Caki2 (cell line): ENCODE measurements around the gene NCAM2. TPM values are rescaled to one million over a fixed set of nuclear protein-coding genes. Genes with fewer than 3 reads are reported as not detected.
"Not testable (repeated sequence)": the region's sequence is repeated elsewhere in the genome, so short reads cannot be mapped to it uniquely, and the experiment has no call there.

Experiments used
- DNase-seq: peaks from one replicate; pipeline ENCODE4 v3.0.0-alpha.2; 2015; ENCODE audit warnings: low read depth
- in situ Hi-C: cut with HindIII; loops from 2 replicates; pipeline ENCODE4 v1.10.0; 2016; ENCODE audit warnings: low sequenced_read_pairs, low pct_unique_long_range_greater_than_20kb, mixed read lengths
- total RNA-seq: library from RNA; depleted of rRNA; stranded (reverse); fragments of >200 nt; shearing (Covaris generic); gene quantifications from 2 replicates; pipeline ENCODE4 v1.2.3, GENCODE V29; 2014; ENCODE audit warnings: low replicate concordance

Gene NCAM2
- total RNA-seq, 1 experiment from 2014 or later: 2.3 TPM

DNA sequence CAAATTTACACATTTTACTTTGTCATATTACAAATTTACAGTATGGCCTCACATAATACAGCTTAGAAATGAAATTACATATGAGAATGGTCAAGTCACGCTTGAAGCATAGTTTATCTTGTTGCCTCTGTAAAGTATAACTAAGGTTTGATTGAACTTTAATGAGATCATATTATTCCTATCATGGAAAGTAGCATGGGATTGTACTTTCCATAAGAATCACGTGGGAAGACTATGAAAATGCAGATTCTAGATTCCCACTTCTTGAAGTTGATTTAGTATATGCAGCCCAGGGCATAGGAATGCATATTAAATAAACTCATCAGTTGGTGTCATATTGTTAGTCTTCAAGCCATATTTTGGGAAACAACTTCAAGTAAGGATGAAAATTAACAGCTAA is 342.8 kb downstream of the NCAM2 start:
- in situ Hi-C loops: no loop called here

DNA sequence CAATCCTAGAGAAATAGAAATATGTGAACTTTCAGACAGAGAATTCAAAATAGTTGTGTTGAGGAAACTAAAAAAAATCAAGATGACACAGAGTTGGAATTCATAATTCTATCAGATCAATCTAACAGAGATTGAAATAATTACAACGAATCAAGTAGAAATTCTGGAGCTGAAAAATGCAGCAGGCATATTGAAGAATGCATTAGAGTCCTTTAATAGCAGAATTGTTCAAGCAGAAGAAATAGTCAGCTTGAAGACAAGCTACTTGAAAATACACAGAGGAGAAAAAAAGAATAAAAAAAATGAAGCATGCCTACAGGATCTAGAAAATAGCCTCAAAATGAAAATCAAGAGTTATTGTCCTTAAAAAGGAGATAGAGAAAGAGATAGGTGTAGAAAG is 347.1 kb downstream of the NCAM2 start:
- in situ Hi-C loops: no loop called here
- no peak for DNase-seq

More for the DNA sequence above, 342.8 kb downstream of the NCAM2 start:
- DNase-seq: no peak

- in situ Hi-C loops: no loop called here
- DNase-seq: no peak
Measured at GRCh38 chr21:21345872-21346271, 347.7 kb downstream of the NCAM2 start.

DNA sequence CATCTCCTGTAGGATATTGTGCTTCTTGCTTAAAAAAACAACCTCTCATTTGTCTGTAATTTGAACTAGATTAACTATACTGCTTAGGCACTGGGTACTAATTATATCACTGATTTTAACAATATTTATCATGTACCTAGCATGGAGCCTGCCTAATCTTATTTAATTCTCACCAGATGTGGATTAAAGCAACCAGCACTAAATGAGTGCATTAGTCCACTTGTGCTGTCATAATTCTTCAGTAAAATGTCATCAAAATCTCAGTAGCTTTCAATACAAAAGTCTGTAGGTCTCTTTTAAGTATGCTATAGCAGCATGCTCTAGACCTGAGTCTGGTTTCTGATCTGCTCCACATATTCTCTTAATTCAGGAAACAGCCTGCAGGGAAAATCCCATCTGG is 368.1 kb downstream of the NCAM2 start:
- in situ Hi-C loops: no loop called here
- DNase-seq: no peak

DNA sequence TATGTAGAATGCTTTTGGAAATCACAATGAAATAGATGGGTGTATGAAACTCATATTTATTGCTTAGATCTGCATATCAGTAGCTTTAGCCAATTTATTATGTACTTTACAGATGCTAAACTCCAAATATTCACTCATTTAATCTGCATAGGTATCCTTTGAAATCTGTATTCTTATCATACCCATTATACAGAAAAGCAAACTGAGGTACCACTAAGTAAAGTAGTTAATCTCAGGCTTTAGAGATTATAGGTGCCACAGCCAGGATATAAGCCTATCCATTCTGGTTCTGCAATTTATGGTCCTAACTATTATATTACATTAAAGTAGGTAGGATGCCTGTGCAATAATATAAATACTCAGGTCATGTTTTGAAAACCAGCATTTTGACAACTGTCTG is 369.4 kb downstream of the NCAM2 start:
- no peak for DNase-seq
- in situ Hi-C loops: no loop called here

DNA sequence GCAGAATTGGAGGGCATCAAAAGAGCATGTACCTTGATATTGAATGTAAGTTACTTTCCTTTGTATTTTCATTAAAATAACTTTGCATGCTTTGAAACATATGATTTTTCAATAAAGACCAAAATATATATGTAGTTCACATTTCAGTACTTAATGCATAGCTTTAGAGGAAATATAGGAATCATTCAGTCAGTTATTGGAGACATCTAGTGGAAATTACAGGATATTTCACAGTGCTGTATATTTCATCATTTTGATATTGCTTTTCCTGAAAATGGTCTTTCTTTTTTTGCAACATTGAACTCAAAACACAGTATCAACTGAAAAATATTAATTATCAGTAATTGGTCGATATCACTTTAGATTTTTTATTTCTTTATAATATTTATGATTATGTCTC is 375.8 kb downstream of the NCAM2 start:
- DNase-seq: no peak

GRCh38 chr21:21383126-21383525 is 384.9 kb downstream of the NCAM2 start:
- in situ Hi-C loops: no loop called here
- DNase-seq: no peak

More for the DNA sequence above, 375.8 kb downstream of the NCAM2 start:
- in situ Hi-C loops: no loop called here

DNA sequence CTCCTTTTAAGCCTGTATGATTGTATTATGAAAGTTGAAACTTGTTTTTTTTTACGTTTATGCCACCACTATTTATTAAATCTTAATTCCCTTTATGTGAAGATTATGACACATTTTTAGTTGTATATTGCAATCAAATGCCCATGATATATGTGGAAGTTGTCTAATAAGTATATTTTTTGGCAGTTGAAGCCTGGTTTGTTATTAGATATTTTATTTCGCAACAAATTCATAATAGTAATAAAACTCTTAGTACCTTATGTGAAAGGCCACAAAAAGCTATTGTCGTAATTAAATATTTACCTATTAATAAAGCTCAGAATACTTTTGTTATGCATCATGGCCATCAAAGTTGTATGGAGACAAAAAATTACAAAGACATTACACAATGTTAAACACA is 386.8 kb downstream of the NCAM2 start:
- DNase-seq: no peak
- in situ Hi-C loops: no loop called here

GRCh38 chr21:21385404-21385803 is 387.2 kb downstream of the NCAM2 start:
- DNase-seq: no peak
- in situ Hi-C loops: no loop called here

- DNase-seq: no peak
- in situ Hi-C loops: no loop called here
Measured at GRCh38 chr21:21387916-21388315, 389.7 kb downstream of the NCAM2 start.

- in situ Hi-C loops: no loop called here
- no peak for DNase-seq
Measured at GRCh38 chr21:21394064-21394463, 395.9 kb downstream of the NCAM2 start.

- DNase-seq: no peak
- in situ Hi-C loops: no loop called here
Measured at GRCh38 chr21:21396424-21396823, 398.2 kb downstream of the NCAM2 start.

- in situ Hi-C loops: no loop called here
- no peak for DNase-seq
Measured at GRCh38 chr21:21397464-21397863, 399.3 kb downstream of the NCAM2 start.

GRCh38 chr21:21401444-21401843 is 403.2 kb downstream of the NCAM2 start:
- DNase-seq: no peak
- in situ Hi-C loops: no loop called here

GRCh38 chr21:21402187-21402586 is 404.0 kb downstream of the NCAM2 start:
- DNase-seq, in situ Hi-C loops: not testable (repeated sequence)

GRCh38 chr21:21404261-21404660 is 406.1 kb downstream of the NCAM2 start:
- in situ Hi-C loops: not testable (repeated sequence)

DNA sequence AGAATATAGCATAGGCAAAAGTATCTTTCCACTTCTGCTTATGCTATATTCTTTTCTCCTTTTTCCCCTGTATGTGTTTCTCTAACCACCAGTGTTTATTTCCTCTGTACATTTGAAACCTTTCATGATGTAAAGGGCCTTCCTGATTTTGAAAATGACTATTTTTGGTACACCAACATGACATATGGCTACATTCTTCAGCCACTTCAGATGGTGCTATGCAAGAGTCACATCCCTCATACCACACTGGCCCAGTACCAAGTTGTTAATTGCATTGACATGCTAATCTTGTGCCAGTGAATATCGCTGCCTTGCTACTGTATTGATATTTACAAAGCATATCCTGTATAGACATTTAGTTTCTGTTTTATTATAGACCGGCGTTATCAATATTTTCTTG is 408.7 kb downstream of the NCAM2 start:
- in situ Hi-C loops: no loop called here
- no peak for DNase-seq

More at GRCh38 chr21:21404261-21404660, 406.1 kb downstream of the NCAM2 start:
- not testable (repeated sequence) for DNase-seq

- in situ Hi-C loops: no loop called here
- no peak for DNase-seq
Measured at GRCh38 chr21:21412096-21412495, 413.9 kb downstream of the NCAM2 start.

DNA sequence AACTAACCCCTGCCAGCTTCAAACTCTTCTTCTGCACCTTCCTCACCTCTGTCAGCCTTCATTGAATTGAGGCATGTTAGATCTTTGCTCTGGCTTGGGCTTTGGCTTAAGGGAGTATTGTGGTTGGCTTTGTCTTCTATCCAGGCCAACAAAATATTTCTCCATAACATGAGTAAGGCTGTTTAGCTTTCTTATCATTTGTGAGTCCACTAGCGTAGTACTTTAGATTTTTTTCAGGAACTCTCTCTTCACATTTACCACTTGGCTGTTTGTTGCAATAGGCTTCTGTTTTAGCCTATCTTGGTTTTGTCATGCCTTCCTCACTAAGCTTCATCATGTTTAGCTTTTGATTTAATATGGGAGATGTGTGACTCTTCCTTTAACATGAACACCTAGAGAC is 417.5 kb downstream of the NCAM2 start:
- DNase-seq: no peak
- in situ Hi-C loops: no loop called here

DNA sequence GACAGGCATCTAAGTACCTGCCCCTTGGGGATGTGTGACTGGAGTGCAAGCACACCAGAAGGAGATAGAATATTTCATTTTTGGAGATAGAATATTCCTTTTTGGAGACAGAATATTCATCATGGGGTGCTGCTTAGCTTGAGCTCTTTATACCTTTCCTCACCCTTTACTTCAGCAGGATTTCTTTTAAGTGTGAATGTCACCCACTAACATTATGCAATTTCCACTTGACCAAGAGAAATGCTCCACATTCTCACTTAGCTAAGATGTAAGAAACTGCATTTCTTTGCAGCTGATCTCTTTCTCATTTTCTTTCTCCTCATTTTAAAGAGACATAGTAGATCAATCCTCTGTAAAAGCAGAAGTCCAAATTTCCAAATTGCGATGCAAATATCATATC is 436.7 kb downstream of the NCAM2 start:
- no peak for DNase-seq
- in situ Hi-C loops: no loop called here

GRCh38 chr21:21436012-21436534 is 437.9 kb downstream of the NCAM2 start:
- in situ Hi-C loops: no loop called here
- no peak for DNase-seq
